Right lobe of liver (tissue), 6 donors: Measurements from ENCODE around the gene RAD51AP1. TPM values are rescaled to one million over a fixed set of nuclear protein-coding genes. Genes with fewer than 3 reads are reported as not detected.
"Not testable (repeated sequence)": the region's sequence is repeated elsewhere in the genome, so short reads cannot be mapped to it uniquely, and the experiment has no call there.

Source experiments
- ATAC-seq, 4 donors: fragments of 200-7000 bp; cut with Tn5 transposase; one replicate each; pipeline ENCODE4 v1.9.1; 2020; ENCODE audit warnings: mild to moderate bottlenecking in 4 of 4, moderate library complexity in 4 of 4
- DNase-seq, 3 donors: peaks; one replicate each; pipeline ENCODE4 v3.0.0-alpha.2; 2020
- H3K27ac ChIP-seq, 3 donors: fragments of 200-600 bp; one replicate each; pipeline ENCODE4 v1.8.0; 2022
- H3K27me3 ChIP-seq, 2 donors: fragments of 200-600 bp; one replicate each; pipeline ENCODE4 v1.8.0; 2022
- H3K36me3 ChIP-seq, 4 donors: fragments of 200-600 bp; sonication (generic) in 1 of 4; one replicate each; pipeline versions ENCODE4 v1.5.1 to v1.8.0; 2017 to 2022; ENCODE audit warnings: control low read depth in 1 of 4
- H3K4me1 ChIP-seq, 4 donors: fragments of 200-600 bp; sonication (generic) in 1 of 4; one replicate each; pipeline versions ENCODE4 v1.5.1 to v1.8.0; 2017 to 2022; ENCODE audit warnings: control low read depth in 1 of 4
- H3K4me3 ChIP-seq, 3 donors: fragments of 200-600 bp; one replicate each; pipeline ENCODE4 v1.8.0; 2022
- H3K9me3 ChIP-seq, 4 donors: fragments of 200-600 bp; sonication (generic) in 1 of 4; one replicate each; pipeline versions ENCODE4 v1.5.1 to v1.8.0; 2017 to 2022; ENCODE audit warnings: control low read depth in 1 of 4
- CTCF ChIP-seq, 4 donors: fragments of 200-600 bp in 3 of 4; fragments of 450-650 bp in 1 of 4; IDR thresholded peaks; one replicate each; pipeline versions ENCODE4 v1.5.1 to v1.8.0; 2016 to 2022; ENCODE audit warnings: antibody characterized with exemption in 4 of 4, mild to moderate bottlenecking in 2 of 4
- POLR2A ChIP-seq: fragments of 450-650 bp; IDR thresholded peaks from one replicate; pipeline ENCODE4 v1.6.1; 2017; ENCODE audit warnings: antibody characterized with exemption, mild to moderate bottlenecking
- WGBS: methylation state at CpG from one replicate; pipeline ENCODE4 v1.1.6; 2018; ENCODE audit warnings: low coverage, low lambda C conversion rate; ENCODE audit not compliant: insufficient coverage; ENCODE audit errors: missing lambda C conversion rate; 5-methylcytosine and 5-hydroxymethylcytosine counted together
- intact Hi-C, 2 donors: fragments of 100-400 bp; cut with DNase I; formaldehyde crosslinking; loops; one replicate each; pipeline versions ENCODE4 v1.11.2 to v1.14.1; 2022
- total RNA-seq, 6 experiments: library from RNA; depleted of rRNA in 2 of 6; stranded (reverse); fragments of >200 nt in 2 of 6; fragmentation: NEBNext Ultra II Directional in 3 of 6; extraction: Animal tissue kit (Norgen Biotek cat#: 25700) in 3 of 6; gene quantifications; one replicate each; pipeline versions ENCODE4 v1.1.0 to v1.2.4, GENCODE V29; 2016 to 2023
- donor health status: DM: no; HTN: yes; CAD: no.
- donor health status: DM: no; HTN: no; CAD: no.
- donor health status: DM: no; HTN: no; CAD: no.
- donor health status: DM: no; HTN: yes; CAD: no.
- donor health status: DM: no; HTN: yes; CAD: no.

RAD51AP1 gene
- total RNA-seq, 6 experiments from 2014 or later: 0.56 to 5.1 (median 1.3) TPM

- Histone ChIP-seq H3K9me3 (no peaks in the 10 kb centered on the region), H3K27ac (no peak overlapping the region), H3K36me3 (peaks cover 0 to 37% (median 4%) of the 10 kb centered on the region in 4 donors), H3K4me1 (no peaks in the 10 kb centered on the region), H3K4me3 (no peak overlapping the region), H3K27me3 (no peaks in the 10 kb centered on the region)
- 90% methylated on average over 1 of the region's 1 CpG for WGBS
- no peak for DNase-seq
- intact Hi-C loops: no loop called here
- TF ChIP-seq CTCF (IDR thresholded peaks at IDR 0.05) (no peak), POLR2A (no peak)
- ATAC-seq: no peak
Measured at GRCh38 chr12:4499186-4499585, 39.5 kb upstream of the RAD51AP1 start.

- Histone ChIP-seq H3K4me3 (no peak overlapping the region), H3K4me1 (peaks cover 0 to 7% (median 0%) of the 10 kb centered on the region in 4 donors), H3K9me3 (no peaks in the 10 kb centered on the region), H3K36me3 (peaks cover 0 to 15% (median 0%) of the 10 kb centered on the region in 4 donors), H3K27me3 (no peaks in the 10 kb centered on the region), H3K27ac (no peak overlapping the region)
- DNase-seq: no peak
- intact Hi-C loops: no loop called here
- no peak for ATAC-seq
- no peak for TF ChIP-seq CTCF (IDR thresholded peaks at IDR 0.05)
- no peak for TF ChIP-seq POLR2A
- 100% methylated on average over 1 of the region's 1 CpG for WGBS
Measured at GRCh38 chr12:4505376-4505986, 33.2 kb upstream of the RAD51AP1 start.

DNA sequence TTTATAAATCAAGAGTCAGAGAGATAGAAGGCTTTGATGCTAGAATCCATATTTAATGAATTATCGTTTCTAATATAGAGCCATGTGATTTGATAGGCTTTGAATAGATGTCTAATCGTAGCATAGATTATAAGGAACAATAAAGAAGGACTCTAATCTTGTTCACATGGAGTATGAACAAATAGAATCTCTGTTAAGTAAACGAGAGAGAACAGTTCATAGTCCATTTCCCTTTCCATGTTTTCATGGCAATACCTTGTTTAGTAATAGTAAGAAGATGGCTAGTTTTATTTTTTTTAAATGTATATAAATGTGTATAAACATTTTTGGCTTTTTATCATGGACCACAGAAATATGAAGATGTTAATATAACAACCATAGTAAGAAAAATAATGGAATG lies 32.3 kb upstream of the RAD51AP1 start:
- intact Hi-C loops: no loop called here
- 29% methylated on average over 3 of the region's 3 CpGs for WGBS
- H3K27me3 ChIP-seq: no peaks in the 10 kb centered on the region

GRCh38 chr12:4506870-4507269 lies 31.8 kb upstream of the RAD51AP1 start:
- Histone ChIP-seq H3K36me3 (peaks cover 0 to 15% (median 0%) of the 10 kb centered on the region in 4 donors), H3K9me3 (no peaks in the 10 kb centered on the region), H3K4me1 (peaks cover 0 to 7% (median 0%) of the 10 kb centered on the region in 4 donors), H3K27ac (no peak overlapping the region), H3K27me3 (no peaks in the 10 kb centered on the region), H3K4me3 (no peak overlapping the region)
- 70% methylated on average over 5 of the region's 5 CpGs for WGBS
- ATAC-seq (no peak), DNase-seq (no peak)
- intact Hi-C loops: no loop called here
- TF ChIP-seq CTCF (IDR thresholded peaks at IDR 0.05) (no peak), POLR2A (no peak)

More for the DNA sequence above, 32.3 kb upstream of the RAD51AP1 start:
- Histone ChIP-seq H3K4me3 (no peak overlapping the region), H3K4me1 (peaks cover 0 to 7% (median 0%) of the 10 kb centered on the region in 4 donors), H3K36me3 (peaks cover 0 to 15% (median 0%) of the 10 kb centered on the region in 4 donors), H3K27ac (no peak overlapping the region), H3K9me3 (no peaks in the 10 kb centered on the region)
- no peak for DNase-seq
- ATAC-seq: peak; percentile 67 to 87 (median 76)
- TF ChIP-seq POLR2A (no peak), CTCF (IDR thresholded peaks at IDR 0.05) (no peak)

GRCh38 chr12:4508503-4508902 lies 30.2 kb upstream of the RAD51AP1 start:
- H3K4me1 ChIP-seq, DNase-seq: not testable (repeated sequence)

GRCh38 chr12:4509269-4509668 lies 29.4 kb upstream of the RAD51AP1 start:
- H3K36me3 ChIP-seq, ATAC-seq, H3K27ac ChIP-seq, H3K4me1 ChIP-seq, H3K27me3 ChIP-seq, DNase-seq, intact Hi-C loops, H3K9me3 ChIP-seq, H3K4me3 ChIP-seq: not testable (repeated sequence)
- WGBS: 80% methylated on average over 1 of the region's 12 CpGs

More at GRCh38 chr12:4508503-4508902, 30.2 kb upstream of the RAD51AP1 start:
- H3K4me3 ChIP-seq, H3K27me3 ChIP-seq, ATAC-seq, H3K9me3 ChIP-seq, intact Hi-C loops, H3K27ac ChIP-seq: not testable (repeated sequence)
- WGBS: no CpG with 5 or more reads among the region's 4 CpGs
- peaks cover 0 to 15% (median 0%) of the 10 kb centered on the region in 4 donors for H3K36me3 ChIP-seq
